Left hindlimb (tissue), 1 donor: ENCODE measurements around the gene ZFYVE21.

Experiments
- DNase-seq: peaks from one replicate; pipeline ENCODE4 v3.0.0-alpha.2; 2018

The ZFYVE21 gene

GRCh38 chr14:103706551-103707328 lies 8.9 kb upstream of the ZFYVE21 start:
- no peak for DNase-seq

- no peak for DNase-seq
These were observed 8.0 kb upstream of the ZFYVE21 start for GRCh38 chr14:103707329-103708263.

GRCh38 chr14:103708750-103709187 lies 6.8 kb upstream of the ZFYVE21 start:
- no peak for DNase-seq

- no peak for DNase-seq
These were observed 5.8 kb upstream of the ZFYVE21 start for GRCh38 chr14:103709814-103710213.

GRCh38 chr14:103710771-103711377 lies 4.7 kb upstream of the ZFYVE21 start:
- DNase-seq = no peak

GRCh38 chr14:103711516-103712431 lies 3.8 kb upstream of the ZFYVE21 start:
- DNase-seq = no peak

- DNase-seq = no peak
These were observed 2.9 kb upstream of the ZFYVE21 start for GRCh38 chr14:103712633-103713247.

- no peak for DNase-seq
These were observed 2.1 kb upstream of the ZFYVE21 start for GRCh38 chr14:103713304-103714062.

GRCh38 chr14:103714063-103714724 lies 1.4 kb upstream of the ZFYVE21 start:
- DNase-seq = no peak

- DNase-seq = peak; percentile 68
These were observed 636 bp downstream of the ZFYVE21 start for GRCh38 chr14:103716091-103716801.

- DNase-seq = no peak
These were observed 1.3 kb downstream of the ZFYVE21 start for GRCh38 chr14:103716899-103717411.

GRCh38 chr14:103718572-103718971 lies 3.0 kb downstream of the ZFYVE21 start:
- DNase-seq = peak; percentile 62

GRCh38 chr14:103719751-103720150 lies 4.1 kb downstream of the ZFYVE21 start:
- no peak for DNase-seq

- no peak for DNase-seq
These were observed 5.9 kb downstream of the ZFYVE21 start for GRCh38 chr14:103721334-103722120.

GRCh38 chr14:103723748-103724081 lies 8.1 kb downstream of the ZFYVE21 start:
- DNase-seq = no peak

- peak; percentile 73 for DNase-seq
These were observed 8.5 kb downstream of the ZFYVE21 start for GRCh38 chr14:103724116-103724515.

- DNase-seq = no peak
These were observed 9.5 kb downstream of the ZFYVE21 start for GRCh38 chr14:103725001-103725682.
